ENCODE data around the gene CUL4A.
"Not testable (repeated sequence)": the region's sequence is repeated elsewhere in the genome, so short reads cannot be mapped to it uniquely, and the experiment has no call there.

The CUL4A gene

DNA sequence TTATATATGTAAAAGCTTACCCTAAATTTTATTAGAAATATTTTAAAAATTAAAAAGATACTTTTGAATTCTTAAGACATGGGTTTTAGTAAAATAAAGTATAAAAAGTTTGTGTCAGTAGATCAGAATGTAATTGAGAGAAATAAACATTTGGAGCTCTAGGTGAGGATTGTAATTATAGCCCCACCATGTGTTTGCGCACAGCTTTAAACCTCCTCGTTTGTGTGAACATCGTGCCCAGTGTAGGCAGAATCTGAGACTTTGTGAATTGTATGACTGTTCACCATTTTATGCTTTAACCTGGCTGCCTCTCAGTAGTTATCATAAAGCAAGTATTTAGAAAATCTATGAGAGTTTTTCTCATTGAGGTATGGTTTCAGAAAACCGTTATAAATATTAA lies 29.1 kb downstream of the CUL4A start:
- DNase-seq (ENCODE audit: low spot score) (no peak), FAIRE-seq (peak; percentile 10)

DNA sequence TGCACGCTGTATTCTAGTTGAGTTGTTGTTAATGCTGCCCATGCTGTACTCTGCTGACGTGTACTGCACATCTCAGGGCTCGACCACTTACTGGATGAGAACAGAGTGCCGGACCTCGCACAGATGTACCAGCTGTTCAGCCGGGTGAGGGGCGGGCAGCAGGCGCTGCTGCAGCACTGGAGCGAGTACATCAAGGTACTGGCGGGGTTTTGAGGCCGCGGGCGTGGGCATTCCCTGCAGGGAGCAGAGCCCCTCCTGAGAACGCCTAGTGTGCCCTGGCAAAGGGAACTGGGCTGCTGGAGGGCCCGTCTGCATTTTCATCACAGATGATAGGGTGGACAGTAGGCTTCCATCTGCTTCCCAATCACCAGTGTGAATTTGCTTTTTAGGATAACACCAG lies 29.9 kb downstream of the CUL4A start:
- DNase-seq (ENCODE audit: low spot score) (no peak), FAIRE-seq (no peak)

DNA sequence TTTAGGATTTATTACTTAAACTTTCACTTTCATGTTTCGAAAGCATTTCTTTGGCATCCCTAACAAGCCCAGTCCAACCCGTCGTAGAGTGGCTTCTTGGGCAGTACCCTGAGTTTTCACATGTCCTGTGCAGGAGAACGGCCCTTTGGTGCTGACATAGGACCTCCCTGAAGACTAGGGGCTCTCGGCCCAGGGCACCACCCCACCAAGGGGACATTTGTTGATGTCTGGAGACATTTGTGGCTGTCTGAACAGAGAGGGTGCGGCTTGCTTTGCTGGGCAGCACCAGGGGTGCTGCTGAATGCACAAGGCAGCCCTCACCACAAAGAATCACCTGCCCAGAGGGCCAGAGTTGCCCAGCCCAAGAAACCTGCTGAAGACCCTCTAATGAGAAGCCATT lies 30.6 kb downstream of the CUL4A start:
- DNase-seq (ENCODE audit: low spot score) (no peak), FAIRE-seq (no peak)

DNA sequence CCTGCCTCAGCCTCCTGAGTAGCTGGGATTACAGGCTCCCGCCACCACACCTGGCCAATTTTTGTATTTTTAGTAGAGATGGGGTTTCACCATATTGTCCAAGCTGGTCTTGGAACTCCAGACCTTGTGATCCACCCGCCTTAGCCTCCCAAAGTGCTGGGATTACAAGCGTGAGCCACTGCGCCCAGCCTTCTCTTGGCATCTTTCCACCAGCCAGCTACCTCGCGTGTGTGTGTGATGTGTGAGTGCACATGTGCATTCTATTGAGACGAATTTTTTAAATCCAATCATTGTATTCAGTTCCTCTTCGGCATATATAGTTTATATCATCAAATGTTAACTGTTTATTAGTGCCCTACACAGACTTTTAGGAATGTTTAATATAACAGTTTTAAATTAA lies 32.2 kb downstream of the CUL4A start:
- FAIRE-seq; DNase-seq (ENCODE audit: low spot score): not testable (repeated sequence)

DNA sequence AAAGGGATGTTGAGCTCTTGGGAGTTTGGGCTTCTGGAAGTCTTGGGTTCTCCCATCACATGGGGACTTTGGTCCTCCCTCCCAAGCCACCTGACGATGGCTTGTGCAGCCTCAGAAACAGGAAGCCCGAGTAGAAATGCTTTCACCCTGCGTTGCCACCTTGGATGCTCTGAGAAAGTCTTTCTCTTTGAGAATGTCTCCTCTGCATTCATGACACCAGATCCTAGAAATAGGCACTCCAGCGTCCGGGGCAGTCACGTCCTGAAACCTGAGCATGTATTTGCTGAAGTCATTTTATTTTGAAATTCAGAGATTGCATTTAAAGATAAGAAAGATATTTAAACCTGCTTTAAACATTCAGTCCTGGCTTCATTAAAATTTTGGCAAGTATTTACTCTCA lies 34.4 kb downstream of the CUL4A start:
- no peak for FAIRE-seq
- DNase-seq (ENCODE audit: low spot score) = no peak

DNA sequence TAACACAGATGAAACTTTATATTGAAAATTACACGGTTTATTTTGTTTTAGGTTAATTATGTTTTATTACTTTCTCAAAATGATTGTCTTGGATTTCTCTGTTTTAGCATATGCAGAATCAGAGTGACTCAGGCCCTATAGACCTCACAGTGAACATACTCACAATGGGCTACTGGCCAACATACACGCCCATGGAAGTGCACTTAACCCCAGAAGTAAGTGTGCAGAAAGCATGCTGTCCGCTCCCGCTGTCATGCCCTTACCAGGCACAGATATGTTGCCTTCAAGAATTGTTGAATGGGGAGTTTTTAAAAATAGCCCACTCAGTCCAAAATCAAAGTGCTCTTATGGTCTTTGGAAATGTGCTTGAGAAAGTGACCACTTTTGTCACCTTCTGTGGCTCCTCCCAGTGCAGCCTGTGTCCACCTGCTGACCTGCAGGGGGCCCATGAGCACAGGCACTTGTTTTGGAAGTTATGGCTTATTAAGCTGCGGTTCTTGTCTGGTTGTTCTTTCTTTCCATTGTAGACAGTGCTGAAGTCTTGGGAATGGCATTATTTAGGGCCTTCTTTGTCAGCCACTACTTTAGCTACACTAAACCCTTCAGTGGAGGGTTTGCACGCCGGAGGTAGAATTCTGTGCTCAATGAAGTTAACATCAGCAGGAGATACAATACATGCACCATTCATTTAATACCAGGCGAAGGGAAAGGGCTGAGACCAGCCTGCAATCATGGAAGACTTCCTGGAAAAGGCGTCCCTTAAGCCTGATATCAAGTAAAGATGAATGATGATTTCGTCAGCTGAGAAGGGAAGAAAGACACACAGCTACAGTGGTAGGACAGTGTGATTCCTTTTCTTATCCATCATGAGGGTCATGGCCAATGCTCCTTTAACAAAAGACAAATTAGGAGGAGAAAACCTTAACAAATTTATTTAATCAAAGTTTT lies 36.7 kb downstream of the CUL4A start:
- FAIRE-seq = no peak

DNA sequence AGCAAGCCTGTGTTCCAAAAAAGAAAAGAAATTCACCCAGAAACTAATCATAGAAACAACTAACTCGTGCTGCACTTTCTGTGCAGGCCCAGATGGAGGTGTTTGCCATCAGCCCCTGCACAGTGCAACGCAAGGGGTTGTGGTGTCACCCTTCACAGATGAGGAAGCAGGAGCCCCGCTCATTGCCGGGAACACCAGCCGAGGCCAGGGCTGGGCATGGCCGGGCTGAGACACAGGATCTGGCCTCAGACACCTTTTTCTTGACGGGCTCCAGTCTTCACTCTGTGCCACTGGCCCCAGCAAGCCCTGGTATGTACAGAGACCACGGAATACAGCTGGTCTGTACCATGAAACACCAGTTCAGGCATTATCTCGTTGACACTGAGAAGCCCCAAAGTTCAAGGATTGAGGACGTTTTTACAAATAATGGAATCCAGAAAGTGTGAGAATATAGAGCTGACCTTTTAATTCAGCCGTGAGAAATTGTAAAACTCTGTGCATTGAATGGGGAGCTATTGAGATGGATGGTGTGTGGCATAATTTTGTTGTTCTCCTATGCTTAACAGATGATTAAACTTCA lies 43.2 kb downstream of the CUL4A start:
- FAIRE-seq (no peak), DNase-seq (ENCODE audit: low spot score) (no peak)

More for the DNA sequence above, 36.7 kb downstream of the CUL4A start:
- no peak for DNase-seq (ENCODE audit: low spot score)

DNA sequence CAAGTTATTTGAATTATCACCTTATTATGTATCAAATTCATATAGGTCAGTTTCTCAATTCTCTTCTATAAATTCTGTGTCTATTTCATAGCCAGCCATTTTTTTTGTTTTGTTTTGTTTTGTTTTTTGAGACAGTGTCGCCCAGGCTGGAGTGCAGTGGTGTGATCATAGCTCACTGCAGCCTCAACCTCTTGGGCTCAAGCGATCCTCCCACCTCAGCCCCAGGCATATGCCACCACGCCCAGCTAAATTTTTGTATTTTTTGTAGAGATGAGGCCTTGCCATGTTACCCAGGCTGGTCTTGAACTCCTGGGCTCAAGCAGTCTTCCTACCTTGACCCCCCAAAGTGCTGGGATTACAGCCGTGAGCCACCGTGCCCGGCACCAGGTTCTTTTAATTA lies 48.5 kb downstream of the CUL4A start:
- not testable (repeated sequence) for DNase-seq (ENCODE audit: low spot score); FAIRE-seq

DNA sequence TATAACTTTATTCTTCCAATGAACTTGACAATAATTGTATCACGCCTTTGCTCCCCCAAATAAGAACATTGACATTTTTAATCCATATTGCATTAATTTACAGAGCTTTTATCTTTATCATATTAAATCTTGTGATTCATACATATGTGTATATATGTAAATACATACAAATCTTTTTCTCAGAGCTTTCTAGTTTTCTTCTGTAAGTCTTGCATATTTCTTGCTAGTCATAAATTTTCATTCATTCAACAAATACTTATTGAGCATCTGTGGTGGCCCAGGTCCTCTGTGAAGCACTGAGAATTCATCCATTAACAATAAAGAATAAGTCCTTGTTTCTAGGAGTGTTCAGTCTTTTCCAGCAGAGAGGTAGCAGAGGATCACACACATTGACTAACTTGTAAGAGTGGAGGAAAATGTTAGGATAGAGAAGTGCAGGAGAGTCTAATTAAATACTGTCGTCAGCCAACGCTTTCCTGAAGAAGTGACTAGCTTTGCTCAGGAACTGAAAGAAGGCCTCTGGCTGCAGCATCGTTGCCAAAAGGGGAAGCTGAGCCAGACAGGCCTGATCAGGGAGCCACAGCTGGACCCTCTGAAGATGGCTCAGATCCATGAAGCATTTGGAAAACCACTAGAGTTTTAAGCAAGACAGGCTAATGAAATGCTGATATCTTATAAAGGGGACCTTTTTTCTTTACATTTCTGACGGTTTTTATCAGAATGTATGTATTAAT lies 49.1 kb downstream of the CUL4A start:
- DNase-seq (ENCODE audit: low spot score) (no peak), FAIRE-seq (no peak)

DNA sequence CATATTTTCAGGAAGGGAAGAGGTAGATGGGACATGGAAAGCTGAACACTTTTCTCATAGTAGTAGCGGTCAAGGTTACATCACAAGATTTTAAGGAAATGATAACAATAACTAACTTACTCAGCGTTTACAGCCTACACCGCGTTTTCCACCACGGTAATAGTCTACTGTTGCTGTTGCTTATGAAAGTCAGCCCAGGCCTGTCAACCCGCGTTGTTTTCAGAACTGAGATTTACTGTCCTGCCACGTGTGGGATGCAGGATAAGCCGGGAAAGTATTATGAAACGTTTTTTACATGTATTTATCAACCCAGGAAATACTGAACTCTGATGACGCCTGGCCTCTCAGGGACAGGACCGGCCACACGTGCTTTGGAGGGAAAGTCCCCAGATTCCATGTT lies 51.6 kb downstream of the CUL4A start:
- no peak for DNase-seq (ENCODE audit: low spot score)

DNA sequence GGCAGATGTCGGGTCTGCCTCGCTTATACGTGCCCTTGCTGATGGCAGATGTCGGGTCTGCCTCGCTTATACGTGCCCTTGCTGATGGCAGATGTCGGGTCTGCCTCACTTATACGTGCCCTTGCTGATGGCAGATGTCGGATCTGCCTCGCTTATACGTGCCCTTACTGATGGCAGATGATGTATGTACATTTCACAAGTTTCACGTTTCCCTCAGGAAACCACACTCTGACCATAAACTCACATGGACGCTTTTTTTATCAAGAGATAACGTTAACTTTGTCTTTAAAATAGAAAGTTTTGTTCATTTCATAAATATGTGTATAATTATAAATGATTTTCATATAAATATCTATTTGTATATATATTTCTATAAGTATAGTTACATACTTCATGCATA lies 53.6 kb downstream of the CUL4A start:
- DNase-seq (ENCODE audit: low spot score); FAIRE-seq: not testable (repeated sequence)

More for the DNA sequence above, 51.6 kb downstream of the CUL4A start:
- FAIRE-seq = no peak

DNA sequence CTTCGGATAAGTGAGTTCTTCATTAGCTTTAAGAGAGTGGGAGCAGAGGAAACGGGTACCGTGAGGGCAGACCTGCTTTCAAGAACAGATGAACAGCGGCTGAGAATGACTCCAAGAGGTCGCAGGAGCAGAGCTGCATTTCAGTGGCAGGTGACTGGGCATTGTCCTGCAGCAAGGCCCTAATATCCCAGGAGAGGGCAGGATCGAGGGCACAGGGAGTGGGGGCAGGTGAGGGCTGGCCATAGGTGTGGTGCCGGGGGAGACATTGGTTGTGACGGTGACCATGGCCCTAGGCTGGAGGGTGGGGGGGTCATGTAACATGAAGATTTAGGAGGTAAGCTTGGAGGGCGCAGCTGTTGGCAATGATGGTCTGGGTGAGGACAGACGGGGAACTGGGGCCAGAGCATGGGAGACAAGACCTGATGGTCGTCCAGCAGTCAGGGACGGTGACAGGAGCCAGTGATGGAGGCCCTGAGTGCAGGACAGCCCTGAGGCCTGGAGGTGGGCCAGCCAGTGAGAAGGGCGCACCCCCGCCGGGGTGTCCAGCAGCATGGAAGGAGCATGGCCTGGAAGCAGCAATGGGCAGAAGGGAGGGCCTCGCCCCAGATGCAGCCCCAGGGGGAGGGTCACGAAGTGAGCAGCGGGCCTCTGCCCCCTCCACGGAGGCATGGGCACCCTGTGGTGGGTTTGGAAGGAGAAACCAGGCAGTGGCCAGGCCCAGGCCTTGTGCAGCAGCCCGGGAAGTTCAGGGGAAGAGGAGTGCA lies 58.4 kb downstream of the CUL4A start:
- DNase-seq (ENCODE audit: low spot score) = no peak
- no peak for FAIRE-seq

DNA sequence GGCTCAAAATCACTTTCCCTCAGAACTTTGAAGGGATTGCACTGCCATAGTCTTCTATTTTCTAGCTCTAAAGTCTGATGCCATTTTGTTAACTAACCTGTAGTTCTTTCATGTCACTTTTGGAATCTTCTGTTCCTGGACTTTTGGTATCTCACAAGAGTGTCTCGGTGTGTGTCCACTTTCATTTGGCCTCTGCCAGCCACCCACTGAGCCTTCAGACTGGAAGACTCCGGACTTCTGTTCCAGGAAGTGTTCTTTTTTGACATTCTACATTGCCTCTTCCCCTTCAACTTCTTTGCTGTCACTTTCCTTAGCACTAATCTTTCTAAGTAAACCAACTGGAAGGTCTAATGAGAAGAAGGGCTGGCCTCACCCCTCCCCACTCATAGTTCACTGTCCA lies 62.6 kb downstream of the CUL4A start:
- FAIRE-seq (no peak), DNase-seq (ENCODE audit: low spot score) (no peak)

DNA sequence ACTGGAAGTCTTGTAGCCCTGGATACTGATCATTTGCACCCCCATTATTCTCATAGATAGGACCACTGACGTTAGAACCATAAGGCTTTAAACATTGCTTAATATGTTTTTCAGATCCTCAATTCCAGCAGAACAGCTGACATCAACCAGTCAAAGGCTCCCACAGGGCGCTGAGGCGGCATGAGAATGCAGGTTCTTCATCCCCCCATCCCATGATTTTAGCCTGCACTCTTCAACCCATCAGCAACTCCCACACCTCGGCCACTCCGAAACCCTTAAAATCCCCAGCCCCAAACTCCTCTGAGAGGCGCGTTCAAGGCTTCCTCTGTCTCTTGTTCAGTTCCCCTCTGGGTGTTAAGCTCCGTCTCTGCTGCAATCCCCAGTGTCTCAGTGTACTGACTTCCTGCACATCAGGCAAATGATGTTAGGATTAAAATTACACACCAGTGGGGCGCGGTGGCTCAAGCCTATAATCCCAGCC lies 63.3 kb downstream of the CUL4A start:
- FAIRE-seq (no peak), DNase-seq (ENCODE audit: low spot score) (no peak)

DNA sequence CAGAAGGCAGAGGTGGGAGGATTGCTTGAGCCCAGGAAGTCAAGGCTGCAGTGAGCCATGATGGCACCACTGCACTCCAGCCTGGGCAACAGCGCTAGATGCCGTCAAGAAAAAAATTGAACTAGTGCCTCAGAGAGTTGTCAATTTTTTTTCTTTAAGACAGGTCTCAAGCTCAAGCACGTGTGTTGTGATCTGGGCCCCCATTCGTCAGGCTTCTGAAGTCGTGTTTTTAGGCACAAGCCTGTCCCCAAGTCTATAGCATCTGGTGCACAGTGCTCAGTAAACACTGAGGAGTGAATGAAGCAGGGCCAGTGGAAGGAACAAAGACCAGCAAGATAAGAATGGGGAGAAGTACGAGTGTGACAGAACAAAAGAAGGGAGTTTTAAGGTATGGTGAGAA lies 63.9 kb downstream of the CUL4A start:
- DNase-seq (ENCODE audit: low spot score) = no peak
- FAIRE-seq = no peak

DNA sequence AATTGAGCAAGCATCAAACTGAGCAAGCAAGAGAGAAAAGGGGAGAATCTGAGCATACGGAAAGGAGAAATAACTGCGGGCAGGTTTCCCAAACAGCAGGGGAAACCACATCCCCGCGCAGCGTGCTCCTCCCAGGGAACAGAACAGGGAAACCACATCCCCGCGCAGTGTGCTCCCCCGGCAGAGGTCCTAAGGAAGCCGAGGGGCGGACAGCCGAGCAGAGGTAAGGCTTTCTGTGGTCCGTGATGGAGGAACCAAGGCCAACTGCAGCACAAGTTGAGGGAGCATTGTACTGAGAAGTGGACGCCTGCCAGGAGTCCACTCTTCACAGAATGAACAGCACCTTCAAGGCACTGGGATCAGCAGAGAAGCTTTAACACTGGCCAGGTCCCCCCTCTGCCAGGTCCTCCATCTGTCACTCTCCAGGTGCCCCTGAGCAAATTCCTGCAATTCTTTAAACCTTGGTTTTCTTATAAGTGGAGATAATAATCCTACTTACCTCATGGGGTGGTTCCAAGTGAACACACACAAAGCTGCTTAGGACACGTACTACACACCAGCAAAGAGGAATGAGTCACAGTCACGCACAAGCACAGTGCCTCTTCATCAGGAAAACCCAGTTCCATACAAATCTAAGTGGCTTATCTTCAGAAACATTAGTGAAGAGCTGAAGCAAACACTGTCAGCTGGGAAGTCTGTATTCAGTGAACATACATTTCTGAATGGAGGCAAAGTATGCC lies 64.6 kb downstream of the CUL4A start:
- DNase-seq (ENCODE audit: low spot score) (peak; percentile 93), FAIRE-seq (peak; percentile 95)

DNA sequence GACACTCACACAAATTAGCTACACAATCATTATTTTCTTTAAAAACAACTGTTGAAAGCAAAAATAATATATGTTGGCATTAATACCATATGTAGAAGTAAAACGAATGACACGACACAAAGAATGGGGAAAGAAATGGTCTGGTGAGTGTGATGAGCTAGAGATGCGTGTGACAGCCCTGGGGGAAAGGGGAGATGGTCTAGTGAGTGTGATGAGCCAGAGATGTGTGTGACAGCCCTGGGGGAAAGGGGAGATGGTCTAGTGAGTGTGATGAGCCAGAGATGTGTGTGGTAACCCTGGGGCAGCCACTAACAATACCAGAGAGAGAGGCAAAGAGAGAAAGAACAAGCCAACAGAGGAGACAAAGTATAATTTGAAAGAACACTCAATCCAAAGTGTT lies 65.3 kb downstream of the CUL4A start:
- no peak for FAIRE-seq
- DNase-seq (ENCODE audit: low spot score) = no peak

DNA sequence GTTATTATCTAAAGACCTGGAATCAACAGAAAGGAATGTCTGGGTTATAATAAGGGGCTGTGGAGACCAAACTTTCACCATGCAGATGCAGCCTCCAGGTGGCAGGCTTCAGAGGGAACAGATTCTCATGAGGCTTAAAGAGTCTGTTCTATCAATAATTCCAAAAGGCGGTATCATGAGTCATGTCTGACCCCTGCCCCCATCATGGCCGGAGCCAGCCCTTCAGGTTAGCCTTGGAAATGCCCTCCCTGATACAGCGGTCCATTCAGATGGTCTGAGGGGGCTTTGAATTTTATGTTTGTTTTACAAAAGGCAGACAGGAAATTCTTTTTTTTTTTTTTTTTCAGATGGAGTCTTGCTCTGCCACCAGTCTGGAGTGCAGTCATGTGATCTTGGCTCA lies 66.0 kb downstream of the CUL4A start:
- FAIRE-seq (peak; percentile 78), DNase-seq (ENCODE audit: low spot score) (peak; percentile 67)

DNA sequence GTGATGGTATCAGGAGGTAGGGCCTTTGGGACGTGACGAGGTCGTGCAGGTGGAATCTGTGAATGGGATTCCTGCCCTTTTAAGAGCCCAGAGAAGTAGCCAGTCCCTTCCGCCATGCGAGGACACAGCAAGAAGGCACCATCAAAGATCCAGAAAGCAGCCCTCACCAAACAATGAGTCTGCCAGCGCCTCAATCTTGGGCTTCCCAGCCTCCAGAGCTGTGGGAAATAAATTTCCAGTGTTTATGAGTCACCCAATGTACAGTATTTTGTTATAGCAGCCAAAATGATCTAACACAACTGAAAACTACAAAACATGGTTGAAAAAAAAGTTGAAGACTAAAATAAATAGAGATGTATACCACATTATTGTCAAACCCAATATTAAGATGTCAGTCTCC lies 70.7 kb downstream of the CUL4A start:
- no peak for DNase-seq (ENCODE audit: low spot score)
- no peak for FAIRE-seq

DNA sequence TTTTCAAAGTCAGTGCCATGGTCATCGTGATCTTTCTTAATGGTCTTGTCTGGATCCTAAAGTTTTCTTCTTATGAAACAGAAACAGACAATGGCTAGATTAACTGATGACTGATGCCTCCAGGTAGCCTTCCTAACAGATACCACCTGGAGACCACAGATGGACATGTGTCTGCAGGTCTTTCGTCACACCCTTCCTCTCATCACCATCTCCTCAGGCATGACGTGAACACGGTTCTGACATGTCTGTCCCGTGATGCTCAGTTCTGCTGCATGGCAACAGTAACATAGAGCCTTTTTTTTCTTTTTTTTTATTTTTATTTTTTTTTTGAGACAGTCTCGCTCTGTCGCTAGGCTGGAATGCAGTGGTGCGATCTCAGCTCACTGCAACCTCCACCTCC lies 74.5 kb downstream of the CUL4A start:
- DNase-seq (ENCODE audit: low spot score) (no peak), FAIRE-seq (no peak)

DNA sequence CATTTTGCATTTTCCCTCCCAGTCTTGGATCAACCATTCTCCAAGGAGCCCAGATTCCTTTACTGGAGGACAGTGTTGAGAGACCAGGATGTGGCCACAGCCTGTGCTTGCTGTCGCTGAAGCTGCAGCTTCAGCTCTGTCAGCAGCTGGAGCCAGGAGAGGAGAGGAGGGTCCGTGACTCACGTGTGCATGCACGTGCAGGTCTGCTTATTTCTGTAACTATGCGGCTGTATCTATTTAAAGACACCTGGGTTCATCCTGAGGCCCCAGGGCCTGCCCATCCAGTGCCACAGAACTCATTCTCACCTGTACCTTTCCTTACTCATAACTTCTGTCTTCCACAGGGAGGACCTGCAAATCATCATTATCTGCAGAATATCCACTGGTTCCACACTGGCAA lies 79.5 kb downstream of the CUL4A start:
- no peak for FAIRE-seq
- no peak for DNase-seq (ENCODE audit: low spot score)

All from RCC 7860 (cell line).